Immature natural killer cell (primary cell): ENCODE results near the gene GMDS. TPM values are rescaled to one million over a fixed set of nuclear protein-coding genes. Genes with fewer than 3 reads are reported as not detected.

ENCODE experiments used
- DNase-seq, 3 donors: peaks; one replicate each; pipeline ENCODE4 v3.0.0; 2022; ENCODE audit warnings: mixed read lengths in 1 of 3
- H3K27ac Mint-ChIP-seq, 6 donors: one replicate each; pipeline ENCODE4 v1.8.0; 2020; ENCODE audit warnings: mixed read lengths in 6 of 6, mild to moderate bottlenecking in 5 of 6, inconsistent platforms in 4 of 6, moderate library complexity in 3 of 6
- H3K27me3 Mint-ChIP-seq, 3 donors: one replicate each; pipeline ENCODE4 v1.8.0; 2020 to 2021; ENCODE audit warnings: low read depth in 3 of 3, mild to moderate bottlenecking in 3 of 3, mixed read lengths in 3 of 3, moderate library complexity in 3 of 3, inconsistent platforms in 1 of 3
- H3K36me3 Mint-ChIP-seq, 3 donors: one replicate each; pipeline ENCODE4 v1.8.0; 2020; ENCODE audit warnings: mixed read lengths in 3 of 3, inconsistent platforms in 2 of 3, mild to moderate bottlenecking in 2 of 3
- H3K4me1 Mint-ChIP-seq, 2 donors: one replicate each; pipeline ENCODE4 v1.8.0; 2020; ENCODE audit warnings: inconsistent platforms in 2 of 2, mild to moderate bottlenecking in 2 of 2, mixed read lengths in 2 of 2, moderate library complexity in 1 of 2
- H3K4me3 Mint-ChIP-seq, 5 donors: one replicate each; pipeline ENCODE4 v1.8.0; 2020; ENCODE audit warnings: mild to moderate bottlenecking in 5 of 5, mixed read lengths in 5 of 5, inconsistent platforms in 3 of 5, moderate library complexity in 3 of 5
- H3K9me3 Mint-ChIP-seq, 6 donors: one replicate each; pipeline ENCODE4 v1.8.0; 2020; ENCODE audit warnings: mild to moderate bottlenecking in 6 of 6, mixed read lengths in 6 of 6, inconsistent platforms in 4 of 6, moderate library complexity in 3 of 6
- polyA plus RNA-seq, 3 donors: library from polyadenylated mRNA; unstranded; fragments of 300-500 nt; fragmentation: Illumina TruSeq; gene quantifications; one replicate each; pipeline ENCODE4 v1.2.3, GENCODE V29; 2021

The GMDS gene
- polyA plus RNA-seq, 3 donors from 2014 or later = 14.1 to 25.4 (median 22.5) TPM

- no peak for DNase-seq
- peaks cover 0 to 3% (median 0%) of the 10 kb centered on the region in 6 donors for H3K9me3 Mint-ChIP-seq
- H3K27me3 Mint-ChIP-seq = peaks cover 0 to 2% (median 0%) of the 10 kb centered on the region in 3 donors
- H3K4me1 Mint-ChIP-seq = peaks cover 19 to 22% of the 10 kb centered on the region in 2 donors
- H3K27ac Mint-ChIP-seq = no peak overlapping the region
- no peaks in the 10 kb centered on the region for H3K36me3 Mint-ChIP-seq
- no peak overlapping the region for H3K4me3 Mint-ChIP-seq
Observed at GRCh38 chr6:2147261-2147660, 98.1 kb downstream of the GMDS start.

DNA sequence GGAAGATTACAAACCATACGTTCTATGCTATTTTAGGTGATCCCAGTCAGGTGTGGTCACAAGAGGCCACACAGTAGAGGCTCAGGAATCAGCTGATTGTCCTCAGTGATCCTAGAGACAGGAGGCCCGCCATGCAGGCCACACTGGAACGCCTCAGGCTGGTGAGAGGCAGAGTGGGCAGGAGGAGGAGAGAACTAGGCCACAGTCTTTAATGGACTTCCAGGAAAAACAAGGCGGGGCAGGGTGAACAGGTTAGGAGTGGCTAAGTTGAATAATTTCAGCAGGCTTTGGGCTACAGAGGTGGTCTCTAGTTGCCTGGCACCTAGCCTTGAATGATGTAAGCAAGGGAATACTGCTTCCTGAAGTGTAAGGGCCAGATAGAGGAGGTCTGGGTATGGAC is 101.2 kb downstream of the GMDS start:
- no peak overlapping the region for H3K27ac Mint-ChIP-seq
- H3K36me3 Mint-ChIP-seq = no peaks in the 10 kb centered on the region
- peaks cover 0 to 3% (median 0%) of the 10 kb centered on the region in 6 donors for H3K9me3 Mint-ChIP-seq
- no peak for DNase-seq
- peaks cover 27 to 43% of the 10 kb centered on the region in 2 donors for H3K4me1 Mint-ChIP-seq
- peaks cover 0 to 7% (median 2%) of the 10 kb centered on the region in 3 donors for H3K27me3 Mint-ChIP-seq
- H3K4me3 Mint-ChIP-seq = no peak overlapping the region

- peaks cover 0 to 4% (median 0%) of the 10 kb centered on the region in 3 donors for H3K36me3 Mint-ChIP-seq
- no peak overlapping the region for H3K27ac Mint-ChIP-seq
- peaks cover 0 to 3% (median 0%) of the 10 kb centered on the region in 6 donors for H3K9me3 Mint-ChIP-seq
- H3K27me3 Mint-ChIP-seq = peaks cover 0 to 7% (median 2%) of the 10 kb centered on the region in 3 donors
- peak overlapping the region in 2 of 5 donors; percentile 19 to 53 for H3K4me3 Mint-ChIP-seq
- peaks cover 27 to 43% of the 10 kb centered on the region in 2 donors for H3K4me1 Mint-ChIP-seq
- no peak for DNase-seq
Observed at GRCh38 chr6:2141644-2142290, 103.6 kb downstream of the GMDS start.

- Mint-ChIP-seq H3K4me1 (peaks cover 27 to 43% of the 10 kb centered on the region in 2 donors), H3K27me3 (peaks cover 0 to 7% (median 2%) of the 10 kb centered on the region in 3 donors), H3K9me3 (peaks cover 0 to 3% (median 0%) of the 10 kb centered on the region in 6 donors), H3K27ac (peak overlapping the region in 1 of 6 donors; percentile 12), H3K4me3 (no peak overlapping the region), H3K36me3 (peaks cover 0 to 4% (median 0%) of the 10 kb centered on the region in 3 donors)
- DNase-seq = no peak
Observed at GRCh38 chr6:2140438-2141128, 104.8 kb downstream of the GMDS start.

DNA sequence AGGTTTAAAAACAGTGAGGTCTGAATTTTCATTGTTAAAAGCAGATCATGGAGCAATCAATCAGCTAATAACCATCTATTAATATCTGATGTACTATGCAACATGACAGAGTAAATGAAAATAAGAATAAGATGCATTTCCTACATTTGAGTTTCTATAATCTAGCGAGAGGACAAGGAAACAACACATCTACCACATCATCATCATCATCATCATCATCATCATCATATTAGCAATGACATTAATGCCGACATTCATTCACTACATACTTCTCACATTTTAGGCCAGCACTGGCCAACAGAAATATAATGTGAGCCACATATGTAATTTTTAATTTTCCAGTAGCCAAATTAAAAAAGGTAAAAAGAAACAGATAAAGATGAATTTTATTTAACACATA is 110.0 kb downstream of the GMDS start:
- Mint-ChIP-seq H3K27ac (no peak overlapping the region), H3K27me3 (no peaks in the 10 kb centered on the region), H3K9me3 (no peaks in the 10 kb centered on the region), H3K4me1 (peaks cover 1 to 5% of the 10 kb centered on the region in 2 donors), H3K36me3 (peaks cover 0 to 4% (median 0%) of the 10 kb centered on the region in 3 donors), H3K4me3 (no peak overlapping the region)
- DNase-seq = no peak

GRCh38 chr6:2134554-2134953 is 110.9 kb downstream of the GMDS start:
- Mint-ChIP-seq H3K4me1 (peaks cover 6 to 11% of the 10 kb centered on the region in 2 donors), H3K27me3 (no peaks in the 10 kb centered on the region), H3K36me3 (peaks cover 0 to 4% (median 0%) of the 10 kb centered on the region in 3 donors), H3K27ac (no peak overlapping the region), H3K4me3 (no peak overlapping the region), H3K9me3 (no peaks in the 10 kb centered on the region)
- no peak for DNase-seq

DNA sequence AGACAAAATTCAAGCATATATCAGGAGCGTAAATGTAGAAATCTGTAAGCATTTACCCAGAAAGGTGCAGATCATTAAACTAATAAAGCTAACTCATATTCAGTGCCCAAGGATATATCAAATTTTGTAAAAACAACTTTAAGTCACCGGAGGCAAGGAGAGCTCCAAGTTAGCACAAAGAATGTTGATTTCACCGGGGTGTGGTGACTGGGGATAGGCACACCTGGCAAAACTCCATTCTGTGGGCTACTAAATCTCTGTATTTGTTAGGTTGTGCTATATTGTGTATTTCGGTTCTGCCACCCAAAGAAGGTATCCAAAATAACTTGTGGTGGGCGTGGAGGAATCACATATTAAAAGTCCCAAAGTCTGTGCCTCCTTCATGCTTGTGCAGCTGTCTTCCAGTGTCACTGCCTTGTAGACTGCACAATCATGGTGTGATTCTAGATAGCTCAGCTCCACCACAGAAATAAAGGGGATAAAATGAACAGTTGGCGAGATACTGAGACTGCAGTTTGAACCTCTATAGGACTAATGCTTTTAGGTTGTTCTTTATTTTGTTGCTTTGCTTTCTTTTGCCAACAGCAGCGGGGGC is 111.6 kb downstream of the GMDS start:
- Mint-ChIP-seq H3K27ac (no peak overlapping the region), H3K4me1 (peaks cover 14 to 19% of the 10 kb centered on the region in 2 donors)
- no peak for DNase-seq

DNA sequence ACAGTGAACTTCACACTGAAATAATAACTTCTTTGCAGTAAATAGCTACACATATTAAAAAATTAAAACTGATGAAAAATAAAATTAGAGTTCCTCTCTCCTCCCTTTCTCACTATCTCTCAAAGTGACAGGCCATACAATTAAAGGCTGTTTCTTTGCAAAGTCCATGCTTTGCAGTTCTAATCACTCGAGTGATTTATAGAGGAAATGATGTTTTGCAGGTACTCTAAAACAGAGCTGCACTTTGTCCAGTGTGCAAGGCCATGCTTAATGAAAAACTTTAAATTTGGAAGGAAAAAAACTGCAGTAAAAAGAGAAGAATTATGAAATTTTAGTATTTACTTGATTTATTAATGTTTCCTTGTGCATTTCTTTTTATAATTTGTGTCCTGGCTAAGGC is 112.5 kb downstream of the GMDS start:
- Mint-ChIP-seq H3K27me3 (no peaks in the 10 kb centered on the region), H3K4me3 (no peak overlapping the region), H3K4me1 (peaks cover 23 to 28% of the 10 kb centered on the region in 2 donors), H3K36me3 (peaks cover 0 to 4% (median 0%) of the 10 kb centered on the region in 3 donors), H3K27ac (no peak overlapping the region), H3K9me3 (no peaks in the 10 kb centered on the region)
- DNase-seq = no peak

More for the DNA sequence above, 111.6 kb downstream of the GMDS start:
- Mint-ChIP-seq H3K27me3 (no peaks in the 10 kb centered on the region), H3K4me3 (no peak overlapping the region), H3K9me3 (no peaks in the 10 kb centered on the region), H3K36me3 (peaks cover 0 to 4% (median 0%) of the 10 kb centered on the region in 3 donors)

DNA sequence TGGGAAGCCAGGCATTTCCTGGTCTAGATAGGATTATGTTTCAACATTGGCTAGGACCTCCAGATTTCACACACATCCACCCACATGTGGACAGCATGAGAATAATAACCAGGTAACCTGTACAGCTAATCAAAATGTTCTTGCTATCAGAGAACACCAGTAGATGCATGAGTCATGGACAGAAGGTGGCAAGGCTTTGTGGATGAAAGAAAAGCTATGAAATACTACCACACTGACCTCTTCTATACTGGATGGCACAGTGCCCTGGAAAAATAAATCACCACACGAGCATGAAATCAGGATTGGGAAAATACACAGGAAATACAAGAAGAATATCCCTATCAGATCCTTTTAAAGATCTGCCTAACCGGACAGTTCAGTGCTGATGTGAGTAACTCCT is 113.0 kb downstream of the GMDS start:
- H3K4me3 Mint-ChIP-seq = no peak overlapping the region
- no peak for DNase-seq
- H3K9me3 Mint-ChIP-seq = no peaks in the 10 kb centered on the region
- peaks cover 28 to 33% of the 10 kb centered on the region in 2 donors for H3K4me1 Mint-ChIP-seq
- no peaks in the 10 kb centered on the region for H3K36me3 Mint-ChIP-seq
- peak overlapping the region in 1 of 6 donors; percentile 36 for H3K27ac Mint-ChIP-seq
- peaks cover 0 to under 1% (median 0%) of the 10 kb centered on the region in 3 donors for H3K27me3 Mint-ChIP-seq

GRCh38 chr6:2129182-2129621 is 116.2 kb downstream of the GMDS start:
- Mint-ChIP-seq H3K27ac (peak overlapping the region; percentile 24 to 87 (median 70)), H3K9me3 (no peaks in the 10 kb centered on the region), H3K4me3 (peak overlapping the region; percentile 40 to 79 (median 65)), H3K4me1 (peaks cover 49 to 65% of the 10 kb centered on the region in 2 donors), H3K36me3 (peaks cover 0 to 4% (median 0%) of the 10 kb centered on the region in 3 donors), H3K27me3 (peaks cover 0 to 1% (median 0%) of the 10 kb centered on the region in 3 donors)
- DNase-seq = peak; percentile 5 to 19 (median 15)

GRCh38 chr6:2127484-2127911 is 117.9 kb downstream of the GMDS start:
- Mint-ChIP-seq H3K4me3 (peak overlapping the region; percentile 50 to 65 (median 64)), H3K27me3 (peaks cover 0 to 3% (median 2%) of the 10 kb centered on the region in 3 donors), H3K36me3 (peaks cover 0 to 7% (median 0%) of the 10 kb centered on the region in 3 donors), H3K27ac (peak overlapping the region; percentile 67 to 86 (median 76)), H3K4me1 (peaks cover 49 to 67% of the 10 kb centered on the region in 2 donors), H3K9me3 (no peaks in the 10 kb centered on the region)
- DNase-seq = peak; percentile 55 to 66 (median 63)

DNA sequence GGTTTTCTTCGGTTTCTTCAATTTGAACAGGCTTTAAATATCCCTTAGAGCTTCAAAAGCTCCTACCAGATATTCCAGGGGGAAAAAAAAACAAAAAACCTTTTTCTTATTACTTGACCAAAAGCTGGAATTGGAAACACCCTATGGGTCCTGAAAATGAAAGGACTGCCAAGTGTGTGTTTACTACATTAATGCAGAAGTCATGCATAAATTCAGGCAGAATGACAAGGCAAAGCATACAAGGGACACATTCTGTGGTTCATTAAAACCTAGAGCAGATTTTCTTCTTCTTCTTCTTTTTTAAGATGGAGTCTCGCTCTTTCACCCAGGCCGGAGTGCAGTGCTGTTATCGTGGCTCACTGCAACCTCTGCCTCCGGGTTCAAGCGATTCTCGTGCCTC is 119.1 kb downstream of the GMDS start:
- DNase-seq = no peak
- Mint-ChIP-seq H3K27me3 (peaks cover 0 to 3% (median 2%) of the 10 kb centered on the region in 3 donors), H3K4me3 (peak overlapping the region in 3 of 5 donors; percentile 14 to 64 (median 64))

DNA sequence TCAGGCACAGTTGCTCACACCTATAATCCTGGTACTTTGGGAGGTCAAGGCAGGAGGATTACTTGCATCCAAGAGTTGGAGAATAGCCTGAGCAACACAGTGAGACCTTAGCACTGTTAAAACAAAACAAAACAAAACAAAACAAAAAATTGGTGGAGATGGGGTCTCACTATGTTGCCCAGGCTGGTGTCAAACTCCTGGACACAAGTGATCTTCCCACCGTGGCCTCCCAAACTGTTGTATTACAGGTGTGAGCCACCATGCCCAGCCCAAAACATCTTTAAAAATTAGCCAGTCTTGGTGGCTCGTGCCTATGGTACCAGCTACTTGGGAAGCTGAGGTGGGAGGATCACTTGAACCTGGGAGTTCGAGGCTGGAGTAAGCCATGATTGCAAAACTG is 120.2 kb downstream of the GMDS start:
- H3K9me3 Mint-ChIP-seq = no peaks in the 10 kb centered on the region
- H3K27me3 Mint-ChIP-seq = peaks cover 0 to 5% (median 3%) of the 10 kb centered on the region in 3 donors
- no peak for DNase-seq
- no peak overlapping the region for H3K4me3 Mint-ChIP-seq
- H3K36me3 Mint-ChIP-seq = peaks cover 7 to 10% (median 7%) of the 10 kb centered on the region in 3 donors
- peaks cover 45 to 62% of the 10 kb centered on the region in 2 donors for H3K4me1 Mint-ChIP-seq
- H3K27ac Mint-ChIP-seq = peak overlapping the region in 1 of 6 donors; percentile 26

More for the DNA sequence above, 119.1 kb downstream of the GMDS start:
- peaks cover 6 to 10% (median 7%) of the 10 kb centered on the region in 3 donors for H3K36me3 Mint-ChIP-seq
- H3K27ac Mint-ChIP-seq = peak overlapping the region in 5 of 6 donors; percentile 3 to 86 (median 22)
- no peaks in the 10 kb centered on the region for H3K9me3 Mint-ChIP-seq
- peaks cover 49 to 67% of the 10 kb centered on the region in 2 donors for H3K4me1 Mint-ChIP-seq
